HG03342 (cell line): Measurements from ENCODE around the gene SDHAF3.
"Not testable (repeated sequence)": the region's sequence is repeated elsewhere in the genome, so short reads cannot be mapped to it uniquely, and the experiment has no call there.

ENCODE experiments used
- ATAC-seq: cut with Tn5 transposase; IDR thresholded peaks from one replicate; pipeline ENCODE4 v1.9.1; 2021; ENCODE audit warnings: mild to moderate bottlenecking, moderate library complexity; ENCODE audit not compliant: unreplicated experiment

SDHAF3 gene

GRCh38 chr7:97123115-97123514, 5.6 kb downstream of the SDHAF3 start:
- not testable (repeated sequence) for ATAC-seq

- ATAC-seq: no peak
Measured at GRCh38 chr7:97126483-97127171, 9.1 kb downstream of the SDHAF3 start.

GRCh38 chr7:97128736-97129135, 11.2 kb downstream of the SDHAF3 start:
- no peak for ATAC-seq

GRCh38 chr7:97130417-97131139, 13.1 kb downstream of the SDHAF3 start:
- ATAC-seq: no peak

GRCh38 chr7:97133159-97133558, 15.7 kb downstream of the SDHAF3 start:
- ATAC-seq: no peak

GRCh38 chr7:97138830-97139229, 21.3 kb downstream of the SDHAF3 start:
- ATAC-seq: no peak

- no peak for ATAC-seq
Measured at GRCh38 chr7:97145068-97145467, 27.6 kb downstream of the SDHAF3 start.

GRCh38 chr7:97149843-97150242, 32.3 kb downstream of the SDHAF3 start:
- no peak for ATAC-seq

- no peak for ATAC-seq
Measured at GRCh38 chr7:97155897-97156418, 38.5 kb downstream of the SDHAF3 start.

GRCh38 chr7:97159984-97160383, 42.5 kb downstream of the SDHAF3 start:
- not testable (repeated sequence) for ATAC-seq

GRCh38 chr7:97161609-97162008, 44.1 kb downstream of the SDHAF3 start:
- not testable (repeated sequence) for ATAC-seq

GRCh38 chr7:97166308-97166707, 48.8 kb downstream of the SDHAF3 start:
- ATAC-seq: no peak

- no peak for ATAC-seq
Measured at GRCh38 chr7:97167176-97167575, 49.7 kb downstream of the SDHAF3 start.

GRCh38 chr7:97167749-97168148, 50.3 kb downstream of the SDHAF3 start:
- no peak for ATAC-seq

GRCh38 chr7:97174303-97174702, 56.8 kb downstream of the SDHAF3 start:
- no peak for ATAC-seq

- peak; percentile 86 for ATAC-seq
Measured at GRCh38 chr7:97179454-97180104, 62.1 kb downstream of the SDHAF3 start.

GRCh38 chr7:97187067-97187466, 69.6 kb downstream of the SDHAF3 start:
- no peak for ATAC-seq

- not testable (repeated sequence) for ATAC-seq
Measured at GRCh38 chr7:97196174-97196573, 78.7 kb downstream of the SDHAF3 start.

- ATAC-seq: no peak
Measured at GRCh38 chr7:97198596-97198995, 81.1 kb downstream of the SDHAF3 start.

GRCh38 chr7:97200018-97200417, 82.5 kb downstream of the SDHAF3 start:
- ATAC-seq: no peak

GRCh38 chr7:97203957-97204356, 86.5 kb downstream of the SDHAF3 start:
- ATAC-seq: no peak

- ATAC-seq: no peak
Measured at GRCh38 chr7:97204821-97205220, 87.3 kb downstream of the SDHAF3 start.
